Measurements from ENCODE around the gene TRAP1. TPM values are rescaled to one million over a fixed set of nuclear protein-coding genes. Genes with fewer than 3 reads are reported as not detected.

The TRAP1 gene
- total and polyA plus RNA-seq, 11 donors = 65.4 to 142 (median 110) TPM

DNA sequence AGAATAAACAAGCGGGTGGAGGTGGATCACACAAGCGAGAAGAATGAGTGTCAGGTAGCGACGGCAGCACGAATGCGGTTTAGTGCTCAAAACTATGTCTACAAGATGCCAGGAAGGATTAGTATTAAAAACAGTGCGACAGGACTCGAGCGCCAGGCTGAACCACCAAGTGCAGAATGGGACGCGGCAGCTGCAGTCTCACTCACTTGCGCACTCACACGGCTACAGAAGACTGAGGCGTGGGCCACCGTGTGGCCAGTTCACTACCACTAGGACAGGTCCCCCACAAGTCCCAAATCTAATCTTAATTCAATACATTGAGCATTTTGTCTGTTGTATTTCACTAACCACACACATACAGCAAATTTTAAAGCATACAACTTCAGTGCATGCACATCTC, 35.7 kb upstream of the TRAP1 start:
- intact Hi-C loops (cut with DNase I) = no loop called here
- ATAC-seq (no peak), DNase-seq (no peak)
- Histone ChIP-seq H3K36me3 (peaks cover 0 to 100% (median 74%) of the 10 kb centered on the region in 9 donors), H3K9me3 (no peaks in the 10 kb centered on the region), H3K4me1 (peaks cover 0 to 18% (median 0%) of the 10 kb centered on the region in 12 donors), H3K27me3 (no peaks in the 10 kb centered on the region), H3K4me3 (no peak overlapping the region), H3K27ac (no peak overlapping the region)
- TF ChIP-seq CTCF (IDR thresholded peaks at IDR 0.05) (no peak), POLR2A (IDR thresholded peaks at IDR 0.05) (no peak)
- 92 to 97% (median 95%) methylated on average over 15 of the region's 15 CpGs for WGBS, 4 donors

DNA sequence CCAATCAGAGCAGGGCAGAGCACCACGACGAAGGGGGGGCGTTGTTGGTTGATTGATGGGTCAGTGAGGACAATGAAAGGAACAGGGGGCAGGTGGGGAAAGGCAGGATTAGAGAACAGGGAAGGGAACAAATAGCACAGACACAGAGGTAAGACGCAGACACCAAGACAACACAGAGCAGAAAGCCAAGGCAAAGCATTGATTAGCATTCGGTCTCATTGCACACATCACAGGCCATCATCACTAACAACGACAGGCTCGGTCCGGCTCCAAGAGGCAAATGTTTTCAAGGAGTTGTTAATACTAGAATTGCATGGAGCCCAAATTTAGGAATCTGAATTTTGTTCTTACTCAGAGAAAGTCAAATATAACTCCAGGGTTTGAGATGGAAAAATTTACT, 34.6 kb upstream of the TRAP1 start:
- H3K36me3 ChIP-seq = peaks cover 0 to 100% (median 74%) of the 10 kb centered on the region in 9 donors
- peaks cover 0 to 18% (median 0%) of the 10 kb centered on the region in 12 donors for H3K4me1 ChIP-seq
- intact Hi-C loops (cut with DNase I) = no loop called here
- no peak overlapping the region for H3K27ac ChIP-seq
- no peak for TF ChIP-seq CTCF (IDR thresholded peaks at IDR 0.05)
- TF ChIP-seq POLR2A (IDR thresholded peaks at IDR 0.05) = no peak
- no peaks in the 10 kb centered on the region for H3K27me3 ChIP-seq
- H3K9me3 ChIP-seq = no peaks in the 10 kb centered on the region
- WGBS, 4 donors = 92 to 96% (median 94%) methylated on average over 8 of the region's 8 CpGs
- no peak for ATAC-seq
- H3K4me3 ChIP-seq = no peak overlapping the region
- DNase-seq = no peak

DNA sequence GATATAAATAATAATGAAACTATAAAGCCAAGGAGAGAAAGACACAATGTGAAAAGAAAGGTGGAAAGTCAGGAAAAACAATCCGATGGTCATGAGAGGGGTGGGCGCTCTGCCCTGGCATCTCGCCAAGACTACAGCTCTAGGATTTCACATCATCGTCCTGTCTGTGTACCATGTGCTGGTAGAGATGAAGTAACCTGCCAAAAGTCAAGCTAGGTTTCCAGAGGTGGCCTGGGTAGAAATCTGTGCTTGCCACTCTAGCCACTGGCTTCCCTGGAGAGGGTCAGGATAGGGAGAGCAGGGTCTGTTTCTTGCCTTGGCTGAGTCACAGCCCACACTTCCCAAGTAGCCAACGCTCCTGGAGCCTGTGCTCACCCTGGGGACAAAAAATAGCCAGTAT, 31.0 kb upstream of the TRAP1 start:
- peaks cover 0 to 100% (median 91%) of the 10 kb centered on the region in 9 donors for H3K36me3 ChIP-seq
- 67 to 72% (median 69%) methylated on average over 5 of the region's 5 CpGs for WGBS, 4 donors
- peak in 1 of 4 donors; percentile 18 for ATAC-seq
- H3K9me3 ChIP-seq = no peaks in the 10 kb centered on the region
- intact Hi-C loops (cut with DNase I) = no loop called here
- no peaks in the 10 kb centered on the region for H3K27me3 ChIP-seq
- no peak for TF ChIP-seq POLR2A (IDR thresholded peaks at IDR 0.05)
- TF ChIP-seq CTCF (IDR thresholded peaks at IDR 0.05) = no peak
- no peak overlapping the region for H3K4me3 ChIP-seq
- DNase-seq = no peak
- no peaks in the 10 kb centered on the region for H3K4me1 ChIP-seq
- no peak overlapping the region for H3K27ac ChIP-seq

- Histone ChIP-seq H3K4me3 (no peak overlapping the region), H3K27me3 (no peaks in the 10 kb centered on the region), H3K9me3 (no peaks in the 10 kb centered on the region), H3K4me1 (no peaks in the 10 kb centered on the region), H3K36me3 (peaks cover 0 to 100% (median 98%) of the 10 kb centered on the region in 9 donors), H3K27ac (no peak overlapping the region)
- no peak for DNase-seq
- intact Hi-C loops (cut with DNase I) = no loop called here
- TF ChIP-seq POLR2A (IDR thresholded peaks at IDR 0.05) (no peak), CTCF (IDR thresholded peaks at IDR 0.05) (no peak)
- no peak for ATAC-seq
- 88 to 90% (median 89%) methylated on average over 13 of the region's 13 CpGs for WGBS, 4 donors
Observed at GRCh38 chr16:3745751-3746355, 28.5 kb upstream of the TRAP1 start.
